ENCODE results near the gene AMPH.

AMPH gene

DNA sequence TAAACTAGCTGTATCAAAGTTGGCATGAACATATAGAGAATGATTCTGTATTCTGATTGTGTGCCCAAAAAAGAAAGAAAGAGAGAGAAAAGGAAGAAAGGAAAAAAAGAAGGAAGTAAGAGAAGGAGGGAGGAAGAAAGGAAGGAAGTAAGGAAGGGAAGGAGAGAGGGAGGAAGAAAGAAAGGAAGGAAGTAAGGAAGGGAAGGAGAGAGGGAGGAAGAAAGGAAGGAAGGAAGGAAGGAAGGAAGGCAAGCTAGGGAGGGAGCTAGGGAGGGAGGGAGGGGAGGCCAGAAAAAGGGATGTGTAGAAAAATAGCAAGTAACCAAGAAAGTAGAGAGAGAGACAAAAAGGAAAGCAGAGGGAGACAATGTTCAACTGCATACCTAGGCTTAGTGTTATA is 297.0 kb downstream of the AMPH start:
- DNase-seq (ENCODE audit: insufficient read length): no peak
- no peak for TF ChIP-seq POLR2A (IDR thresholded peaks at IDR 0.05; ENCODE audit: low read depth, low read length)
- TF ChIP-seq TAF1 (IDR thresholded peaks at IDR 0.05; ENCODE audit: borderline replicate concordance, low read depth, low read length): no peak
- no peak for TF ChIP-seq POLR2AphosphoS5 (IDR thresholded peaks at IDR 0.05; ENCODE audit: low read depth, low read length)

More for the DNA sequence above, 297.0 kb downstream of the AMPH start:
- no peak for FAIRE-seq

All from GM12892 (cell line).